ENCODE results near the gene ATP1A2. TPM values are rescaled to one million over a fixed set of nuclear protein-coding genes. Genes with fewer than 3 reads are reported as not detected.

The ATP1A2 gene
- total and polyA plus RNA-seq, 2 of the 8 experiments (the other 6 are each of a cell fraction or from before 2014, with no cell fraction given), result 39.7 to 40.8 TPM

DNA sequence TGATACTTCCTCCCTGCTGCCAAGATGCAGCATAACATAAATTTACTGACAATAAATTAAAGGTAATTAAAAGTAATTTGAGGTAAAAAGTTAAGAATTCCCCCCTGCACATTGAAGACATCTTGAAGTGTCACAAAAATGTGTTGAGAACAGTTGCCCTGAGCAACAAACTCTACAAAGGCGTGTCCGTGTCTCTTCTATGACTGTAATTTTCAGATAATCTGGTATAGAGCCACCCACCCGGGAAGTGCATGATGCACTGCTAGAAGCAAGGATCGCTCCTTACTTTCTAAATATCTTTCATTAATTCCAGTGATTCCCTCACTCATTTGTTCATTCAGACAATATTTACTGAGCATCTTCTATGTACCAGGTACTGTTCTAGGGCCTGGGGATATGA lies 63.8 kb downstream of the ATP1A2 start:
- H3K79me1 ChIP-seq (ENCODE audit: low read depth, low read length), result no peaks in the 10 kb centered on the region
- WGBS, 2 experiments (ENCODE audit: extremely low coverage in 1 of 2, insufficient coverage in 1 of 2, insufficient read length in 1 of 2, insufficient replicate concordance in 2 of 2, low coverage in 1 of 2, low lambda C conversion rate in 2 of 2, missing lambda C conversion rate in 1 of 2), result 96% methylated on average over 4 of the region's 4 CpGs; no CpG with 5 or more reads in 1 of the 2 experiments
- POLR2A ChIA-PET (ENCODE audit: partially characterized antibody), result interaction anchor here (4.9 kb wide), 1 partner anchor 8 kb away, joined by 26 read pairs; no protein-coding TSS in a partner anchor
- no peak for FAIRE-seq
- CTCF ChIA-PET (ENCODE audit: partially characterized antibody), result interaction anchor here (1.0 to 5.8 kb wide), 8 partner anchors 12 to 133 kb away, joined by 3 to 40 read pairs (median 4); partner anchors contain the start of gene CASQ1
- H3K27ac ChIP-seq (ENCODE audit: low read depth, low read length), result no peak overlapping the region
- H2BK20ac ChIP-seq (ENCODE audit: low read length), result no peak overlapping the region
- no peak overlapping the region for H3K9ac ChIP-seq (replicated peaks in 1 of 4; ENCODE audit: extremely low read depth in 1 of 4, low read depth in 3 of 4, low read length in 3 of 4)
- H3K23me2 ChIP-seq (ENCODE audit: low read depth, low read length), result no peaks in the 10 kb centered on the region; the same call in 1 of the 2 replicates
- H2BK5ac ChIP-seq (ENCODE audit: low read depth, low read length), result no peak overlapping the region
- DNase-seq (ENCODE audit: low read depth in 1 of 2, low spot score in 2 of 2), result no peak
- no peaks in the 10 kb centered on the region for H3K36me3 ChIP-seq (ENCODE audit: control insufficient read depth in 2 of 4, insufficient read depth in 4 of 4, low read length in 3 of 4)
- peaks cover 0 to 6% (median 0%) of the 10 kb centered on the region in 4 experiments; a peak in 2 of 7 replicates for H3K4me1 ChIP-seq (replicated peaks in 1 of 4; ENCODE audit: control insufficient read depth in 3 of 4, insufficient read depth in 4 of 4, low read length in 3 of 4)
- no peak overlapping the region for H3K18ac ChIP-seq (ENCODE audit: extremely low read depth, low read length)
- H2AK5ac ChIP-seq (ENCODE audit: low read depth, low read length), result no peak overlapping the region
- H4K8ac ChIP-seq (ENCODE audit: extremely low read depth, insufficient read depth, low read length), result no peak overlapping the region
- no peak overlapping the region for H3K14ac ChIP-seq (ENCODE audit: insufficient read length)
- H3K4ac ChIP-seq (replicated peaks; ENCODE audit: insufficient read length, low read depth, low read length), result no peak overlapping the region
- no peak overlapping the region for H3K4me2 ChIP-seq (ENCODE audit: insufficient read depth in 1 of 2, low read depth in 2 of 2, low read length in 2 of 2)
- no peaks in the 10 kb centered on the region for H3K9me3 ChIP-seq (ENCODE audit: insufficient read depth in 2 of 2, low read depth in 1 of 2, low read length in 1 of 2)
- H3K56ac ChIP-seq (replicated peaks; ENCODE audit: insufficient read length, low read depth, low read length), result no peak overlapping the region
- H3K79me2 ChIP-seq (ENCODE audit: control insufficient read depth in 1 of 2, insufficient read depth in 2 of 2, low read length in 2 of 2), result no peaks in the 10 kb centered on the region
- H3K4me3 ChIP-seq (ENCODE audit: extremely low read depth in 1 of 4, insufficient read depth in 2 of 4, low read depth in 3 of 4, low read length in 4 of 4), result no peak overlapping the region
- no peak overlapping the region for H2BK120ac ChIP-seq (replicated peaks; ENCODE audit: low read depth, low read length)
- no peaks in the 10 kb centered on the region for H3K27me3 ChIP-seq (replicated peaks in 1 of 4; ENCODE audit: control insufficient read depth in 3 of 4, extremely low read depth in 1 of 4, insufficient read depth in 3 of 4, low read length in 3 of 4)
- no peak overlapping the region; the same call in 1 of the 2 replicates for H2BK15ac ChIP-seq (ENCODE audit: low read length)
- no peak overlapping the region for H2BK12ac ChIP-seq (ENCODE audit: low read depth, low read length)
- H3K23ac ChIP-seq (ENCODE audit: insufficient read length), result no peak overlapping the region
- peak overlapping the region; percentile 77 for H4K91ac ChIP-seq (replicated peaks; ENCODE audit: insufficient read length, low read length)
- H4K20me1 ChIP-seq (replicated peaks in 1 of 2; ENCODE audit: control insufficient read depth in 1 of 2, insufficient read depth in 2 of 2, low read length in 2 of 2), result no peaks in the 10 kb centered on the region
- H4K5ac ChIP-seq (ENCODE audit: insufficient read length, low read depth, low read length), result no peak overlapping the region
- no peak overlapping the region for H2AFZ ChIP-seq (ENCODE audit: low read length)
- TF ChIP-seq, protein P1, sequence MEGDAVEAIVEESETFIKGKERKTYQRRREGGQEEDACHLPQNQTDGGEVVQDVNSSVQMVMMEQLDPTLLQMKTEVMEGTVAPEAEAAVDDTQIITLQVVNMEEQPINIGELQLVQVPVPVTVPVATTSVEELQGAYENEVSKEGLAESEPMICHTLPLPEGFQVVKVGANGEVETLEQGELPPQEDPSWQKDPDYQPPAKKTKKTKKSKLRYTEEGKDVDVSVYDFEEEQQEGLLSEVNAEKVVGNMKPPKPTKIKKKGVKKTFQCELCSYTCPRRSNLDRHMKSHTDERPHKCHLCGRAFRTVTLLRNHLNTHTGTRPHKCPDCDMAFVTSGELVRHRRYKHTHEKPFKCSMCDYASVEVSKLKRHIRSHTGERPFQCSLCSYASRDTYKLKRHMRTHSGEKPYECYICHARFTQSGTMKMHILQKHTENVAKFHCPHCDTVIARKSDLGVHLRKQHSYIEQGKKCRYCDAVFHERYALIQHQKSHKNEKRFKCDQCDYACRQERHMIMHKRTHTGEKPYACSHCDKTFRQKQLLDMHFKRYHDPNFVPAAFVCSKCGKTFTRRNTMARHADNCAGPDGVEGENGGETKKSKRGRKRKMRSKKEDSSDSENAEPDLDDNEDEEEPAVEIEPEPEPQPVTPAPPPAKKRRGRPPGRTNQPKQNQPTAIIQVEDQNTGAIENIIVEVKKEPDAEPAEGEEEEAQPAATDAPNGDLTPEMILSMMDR (IDR thresholded peaks at IDR 0.05; ENCODE audit: control extremely low read depth in 1 of 3, insufficient read depth in 1 of 3, low read depth in 1 of 3, low read length in 3 of 3), result no peak
- TF ChIP-seq JUN (IDR thresholded peaks at IDR 0.05; ENCODE audit: low read depth, low read length) (no peak), SIN3A (conservative IDR thresholded peaks at IDR 0.05 in 1 of 2, IDR thresholded peaks at IDR 0.05 in 1 of 2; ENCODE audit: low read depth in 1 of 2, low read length in 2 of 2) (no peak), TBP (IDR thresholded peaks at IDR 0.05; ENCODE audit: low read depth, low read length) (no peak), RBBP5 (IDR thresholded peaks at IDR 0.05; ENCODE audit: borderline replicate concordance, low read depth, low read length) (no peak), SP4 (IDR thresholded peaks at IDR 0.05; ENCODE audit: low read length) (no peak), CBX5 (IDR thresholded peaks at IDR 0.05; ENCODE audit: low read depth, low read length) (no peak), MAFK (IDR thresholded peaks at IDR 0.05; ENCODE audit: low read depth, low read length) (no peak), BRCA1 (IDR thresholded peaks at IDR 0.05; ENCODE audit: low read depth, low read length) (no peak), GABPA (IDR thresholded peaks at IDR 0.05; ENCODE audit: borderline replicate concordance, insufficient read depth, low read length) (no peak)
- TF ChIP-seq, protein P2, sequence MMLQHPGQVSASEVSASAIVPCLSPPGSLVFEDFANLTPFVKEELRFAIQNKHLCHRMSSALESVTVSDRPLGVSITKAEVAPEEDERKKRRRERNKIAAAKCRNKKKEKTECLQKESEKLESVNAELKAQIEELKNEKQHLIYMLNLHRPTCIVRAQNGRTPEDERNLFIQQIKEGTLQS (IDR thresholded peaks at IDR 0.05; ENCODE audit: insufficient read depth, low read depth, low read length), result no peak
